ENCODE results near the gene CCDC12. TPM values are rescaled to one million over a fixed set of nuclear protein-coding genes. Genes with fewer than 3 reads are reported as not detected.

CCDC12 gene
- total RNA-seq, 1 experiment from 2014 or later: 47.3 TPM

- no peak overlapping the region for H3K27ac Mint-ChIP-seq (ENCODE audit: unreplicated experiment)
Observed at GRCh38 chr3:46987319-46987742, 10.8 kb upstream of the CCDC12 start.

GRCh38 chr3:46986782-46987310 is 10.3 kb upstream of the CCDC12 start:
- no peak overlapping the region for H3K27ac Mint-ChIP-seq (ENCODE audit: unreplicated experiment)
- no peaks in the 10 kb centered on the region for H3K27me3 Mint-ChIP-seq (ENCODE audit: unreplicated experiment)
- TF ChIP-seq CTCF (IDR thresholded peaks at IDR 0.05; ENCODE audit: unreplicated experiment): no peak
- DNase-seq: no peak
- peaks cover 32% of the 10 kb centered on the region for H3K36me3 Mint-ChIP-seq (ENCODE audit: insufficient read depth, unreplicated experiment)
- H3K4me1 Mint-ChIP-seq (ENCODE audit: low read depth, unreplicated experiment): peaks cover 32% of the 10 kb centered on the region
- CTCF ChIA-PET: interaction anchor here (1.4 kb wide), 1 partner anchor 56 kb away, joined by 3 read pairs; no protein-coding TSS in a partner anchor
- H3K9me3 Mint-ChIP-seq (ENCODE audit: low read depth, unreplicated experiment): no peaks in the 10 kb centered on the region
- intact Hi-C loops (cut with micrococcal nuclease; ENCODE audit: unreplicated experiment): no loop called here
- H3K4me3 Mint-ChIP-seq (ENCODE audit: low read depth, unreplicated experiment): no peak overlapping the region
- BruUV-seq (replicated peaks): no TSS peak

More at GRCh38 chr3:46987319-46987742, 10.8 kb upstream of the CCDC12 start:
- Mint-ChIP-seq H3K36me3 (ENCODE audit: insufficient read depth, unreplicated experiment) (peaks cover 37% of the 10 kb centered on the region), H3K4me1 (ENCODE audit: low read depth, unreplicated experiment) (peaks cover 29% of the 10 kb centered on the region), H3K4me3 (ENCODE audit: low read depth, unreplicated experiment) (no peak overlapping the region), H3K9me3 (ENCODE audit: low read depth, unreplicated experiment) (no peaks in the 10 kb centered on the region), H3K27me3 (ENCODE audit: unreplicated experiment) (no peaks in the 10 kb centered on the region)
- intact Hi-C loops (cut with micrococcal nuclease; ENCODE audit: unreplicated experiment): no loop called here
- CTCF ChIA-PET: interaction anchor here (1.4 kb wide), 1 partner anchor 56 kb away, joined by 3 read pairs; no protein-coding TSS in a partner anchor
- no peak for TF ChIP-seq CTCF (IDR thresholded peaks at IDR 0.05; ENCODE audit: unreplicated experiment)
- DNase-seq: no peak
- no TSS peak for BruUV-seq (replicated peaks)

GRCh38 chr3:46986055-46986730 is 9.6 kb upstream of the CCDC12 start:
- Mint-ChIP-seq H3K9me3 (ENCODE audit: low read depth, unreplicated experiment) (no peaks in the 10 kb centered on the region), H3K4me3 (ENCODE audit: low read depth, unreplicated experiment) (no peak overlapping the region), H3K36me3 (ENCODE audit: insufficient read depth, unreplicated experiment) (peaks cover 30% of the 10 kb centered on the region), H3K4me1 (ENCODE audit: low read depth, unreplicated experiment) (peaks cover 32% of the 10 kb centered on the region), H3K27ac (ENCODE audit: unreplicated experiment) (no peak overlapping the region), H3K27me3 (ENCODE audit: unreplicated experiment) (no peaks in the 10 kb centered on the region)
- CTCF ChIA-PET: no interaction called here
- no peak for DNase-seq
- intact Hi-C loops (cut with micrococcal nuclease; ENCODE audit: unreplicated experiment): no loop called here
- TF ChIP-seq CTCF (IDR thresholded peaks at IDR 0.05; ENCODE audit: unreplicated experiment): no peak
- no TSS peak for BruUV-seq (replicated peaks)

- Mint-ChIP-seq H3K27me3 (ENCODE audit: unreplicated experiment) (no peaks in the 10 kb centered on the region), H3K27ac (ENCODE audit: unreplicated experiment) (no peak overlapping the region), H3K9me3 (ENCODE audit: low read depth, unreplicated experiment) (no peaks in the 10 kb centered on the region), H3K4me3 (ENCODE audit: low read depth, unreplicated experiment) (no peak overlapping the region), H3K4me1 (ENCODE audit: low read depth, unreplicated experiment) (peaks cover 32% of the 10 kb centered on the region), H3K36me3 (ENCODE audit: insufficient read depth, unreplicated experiment) (peaks cover 34% of the 10 kb centered on the region)
- intact Hi-C loops (cut with micrococcal nuclease; ENCODE audit: unreplicated experiment): no loop called here
- DNase-seq: no peak
- TF ChIP-seq CTCF (IDR thresholded peaks at IDR 0.05; ENCODE audit: unreplicated experiment): no peak
- CTCF ChIA-PET: no interaction called here
- no TSS peak for BruUV-seq (replicated peaks)
Observed at GRCh38 chr3:46985588-46985987, 9.0 kb upstream of the CCDC12 start.

Data from Calu3 (cell line).